ENCODE measurements around the gene CACNA2D3. TPM values are rescaled to one million over a fixed set of nuclear protein-coding genes. Genes with fewer than 3 reads are reported as not detected.
A peak's percentile ranks its signal among the peaks of the same experiment; 100 is the strongest.

Gene CACNA2D3
- polyA plus RNA-seq, 5 donors, result 1.1 to 2.2 (median 1.6) TPM

- DNase-seq, result no peak
Observed at GRCh38 chr3:54215521-54215920, 93.2 kb downstream of the CACNA2D3 start.

DNA sequence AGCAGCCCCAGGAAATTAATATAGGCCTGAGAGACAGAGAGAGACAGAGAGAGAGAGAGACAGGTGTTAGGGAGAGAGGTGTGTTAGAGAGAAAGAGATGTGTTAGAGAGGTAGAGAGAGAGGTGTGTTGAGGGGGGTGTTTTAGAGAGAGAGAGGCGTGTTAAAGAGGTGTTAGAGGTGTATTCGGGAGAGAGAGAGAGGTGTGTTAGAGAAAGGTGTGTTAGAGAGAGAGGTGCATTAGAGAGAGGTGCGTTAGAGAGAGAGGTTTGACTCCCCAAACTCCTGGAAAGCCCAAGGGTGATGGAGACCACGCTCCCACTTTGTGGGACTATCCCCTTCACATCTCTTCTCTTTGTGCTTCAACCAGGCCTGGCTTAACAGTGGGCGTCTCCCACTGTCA, 95.5 kb downstream of the CACNA2D3 start:
- DNase-seq, result no peak

- DNase-seq, result no peak
Observed at GRCh38 chr3:54222316-54222715, 100.0 kb downstream of the CACNA2D3 start.

DNA sequence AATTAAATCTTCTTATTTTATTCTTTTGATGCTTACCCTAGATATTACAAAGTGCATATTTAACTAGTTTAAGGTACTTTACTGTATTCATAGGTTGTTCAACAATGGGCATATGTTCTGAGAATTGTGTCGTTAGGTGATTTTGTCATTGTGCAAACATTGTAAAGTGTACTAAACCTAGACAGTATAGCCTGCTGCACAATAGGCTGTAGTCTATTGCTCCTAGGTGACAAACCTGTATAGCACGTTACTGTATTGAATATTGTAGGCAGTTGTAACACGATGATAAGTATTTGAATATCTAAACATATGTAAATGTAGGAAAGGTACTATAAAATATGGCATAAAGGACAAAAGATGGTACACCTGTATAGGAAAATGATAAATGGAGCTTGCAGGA, 100.7 kb downstream of the CACNA2D3 start:
- DNase-seq, result no peak

DNA sequence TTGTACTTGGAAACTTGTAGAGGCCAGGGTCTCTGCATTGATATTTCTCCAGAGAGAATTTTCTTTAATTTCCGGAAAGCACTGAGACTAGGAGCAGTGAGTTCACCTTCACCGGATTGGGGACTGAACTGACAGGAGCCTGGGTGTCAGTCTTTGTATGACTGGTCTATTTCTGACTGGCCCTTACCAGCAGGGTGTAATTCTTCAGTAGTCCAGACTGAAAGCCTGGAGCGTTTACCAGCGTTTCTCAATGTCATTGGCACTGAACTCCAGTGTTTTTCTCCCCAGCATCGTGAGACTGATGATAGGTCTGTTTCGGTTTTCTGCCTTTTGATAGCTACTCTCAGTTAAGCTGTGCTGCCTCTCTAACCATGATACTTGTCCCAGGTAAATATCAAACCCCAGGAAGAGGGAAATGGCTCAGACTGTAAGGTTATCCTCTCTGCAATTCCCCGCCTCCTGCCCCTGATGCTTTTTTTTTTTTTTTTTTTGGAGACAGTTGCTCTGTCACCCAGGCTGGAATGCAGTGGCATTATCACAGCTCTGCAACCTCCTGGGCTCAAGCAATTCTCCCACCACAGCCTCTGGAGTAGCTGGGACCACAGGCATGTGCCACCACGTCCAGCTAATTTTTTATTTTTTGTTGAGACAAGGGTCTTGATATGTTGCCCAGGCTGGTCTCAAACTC, 103.6 kb downstream of the CACNA2D3 start:
- DNase-seq, result no peak

DNA sequence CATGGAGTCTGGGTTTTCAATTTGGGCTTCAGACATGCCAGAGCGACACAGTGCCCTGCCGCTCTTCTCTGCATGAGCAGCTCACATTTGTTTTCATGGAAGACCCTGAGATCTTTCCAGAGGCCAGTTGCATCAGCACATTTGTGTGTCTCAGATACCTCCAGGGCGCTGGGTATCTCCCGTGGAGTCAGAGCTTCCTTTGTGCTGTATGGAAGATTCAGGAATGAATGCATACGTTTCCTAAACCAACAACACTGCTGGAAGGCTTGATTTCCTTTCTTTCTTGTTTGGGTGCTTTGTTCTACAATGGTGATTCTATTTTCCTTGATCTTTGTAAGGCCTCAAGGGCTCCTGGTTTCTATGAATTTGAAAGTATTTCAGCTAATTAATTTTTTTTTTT, 106.5 kb downstream of the CACNA2D3 start:
- DNase-seq, result no peak

GRCh38 chr3:54232618-54233017, 110.3 kb downstream of the CACNA2D3 start:
- DNase-seq, result no peak

- DNase-seq, result no peak
Observed at GRCh38 chr3:54235998-54236397, 113.6 kb downstream of the CACNA2D3 start.

DNA sequence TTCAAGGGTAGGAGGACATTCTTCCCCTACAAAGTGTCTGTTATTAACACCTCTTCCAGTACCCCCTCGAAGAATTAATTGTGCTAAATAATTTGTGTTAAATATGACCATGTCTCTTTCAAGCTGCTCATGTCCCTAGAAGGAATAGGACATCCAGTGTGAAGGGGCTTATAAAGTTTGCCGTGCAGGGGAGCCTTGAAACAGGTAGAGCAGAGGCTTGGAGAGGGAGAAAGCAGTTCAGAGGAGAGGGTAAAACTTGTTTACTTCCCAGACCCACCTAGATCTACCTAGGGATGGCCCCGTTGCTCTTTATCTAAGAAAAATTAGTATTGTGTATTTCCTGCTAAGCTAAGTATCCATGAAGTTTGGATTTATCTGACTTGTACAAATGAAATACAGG, 114.8 kb downstream of the CACNA2D3 start:
- DNase-seq, result no peak

- no peak for DNase-seq
Observed at GRCh38 chr3:54237788-54238502, 115.6 kb downstream of the CACNA2D3 start.

- no peak for DNase-seq
Observed at GRCh38 chr3:54240309-54240708, 118.0 kb downstream of the CACNA2D3 start.

DNA sequence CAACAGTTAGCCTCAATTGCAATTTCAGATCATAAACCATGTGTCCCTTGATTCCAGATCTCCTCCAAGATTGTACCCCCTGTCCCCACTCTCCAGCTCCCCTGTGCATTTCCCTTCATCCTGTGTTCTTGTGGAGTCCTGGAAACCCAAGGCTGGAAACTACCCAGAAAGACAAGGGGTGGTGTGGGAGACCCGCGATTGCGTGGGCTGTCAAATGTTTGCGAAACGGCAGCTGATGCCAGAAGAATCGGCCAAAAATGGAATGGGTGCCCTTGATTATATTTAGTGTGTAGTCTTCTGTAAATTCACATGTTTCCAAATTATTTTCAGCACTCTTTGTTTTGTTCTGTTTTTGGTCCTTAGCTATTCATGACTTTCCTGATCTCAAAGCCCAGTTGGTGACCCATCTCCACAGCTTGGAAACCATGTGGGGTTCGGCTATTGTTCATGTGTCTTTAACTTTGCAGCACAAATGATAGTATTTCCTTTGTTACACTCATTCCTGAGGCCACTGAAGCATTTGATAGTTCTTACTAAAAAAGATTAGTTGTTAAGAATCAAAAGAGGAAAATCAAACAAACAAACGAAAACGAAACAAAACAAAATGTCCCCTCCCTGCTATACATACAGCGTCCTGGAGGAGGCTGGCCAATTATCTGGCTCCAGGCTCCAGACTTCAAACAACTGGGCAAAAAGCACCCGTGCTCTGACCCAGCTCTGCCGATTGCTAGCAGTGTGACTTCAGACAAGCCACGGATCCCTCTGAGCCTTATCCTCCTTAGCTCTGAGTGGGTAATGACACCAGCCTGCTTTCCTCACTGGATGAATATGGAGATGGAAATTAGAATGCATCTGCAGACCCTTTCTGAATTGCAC, 120.9 kb downstream of the CACNA2D3 start:
- peak; percentile 19 to 29 for DNase-seq

DNA sequence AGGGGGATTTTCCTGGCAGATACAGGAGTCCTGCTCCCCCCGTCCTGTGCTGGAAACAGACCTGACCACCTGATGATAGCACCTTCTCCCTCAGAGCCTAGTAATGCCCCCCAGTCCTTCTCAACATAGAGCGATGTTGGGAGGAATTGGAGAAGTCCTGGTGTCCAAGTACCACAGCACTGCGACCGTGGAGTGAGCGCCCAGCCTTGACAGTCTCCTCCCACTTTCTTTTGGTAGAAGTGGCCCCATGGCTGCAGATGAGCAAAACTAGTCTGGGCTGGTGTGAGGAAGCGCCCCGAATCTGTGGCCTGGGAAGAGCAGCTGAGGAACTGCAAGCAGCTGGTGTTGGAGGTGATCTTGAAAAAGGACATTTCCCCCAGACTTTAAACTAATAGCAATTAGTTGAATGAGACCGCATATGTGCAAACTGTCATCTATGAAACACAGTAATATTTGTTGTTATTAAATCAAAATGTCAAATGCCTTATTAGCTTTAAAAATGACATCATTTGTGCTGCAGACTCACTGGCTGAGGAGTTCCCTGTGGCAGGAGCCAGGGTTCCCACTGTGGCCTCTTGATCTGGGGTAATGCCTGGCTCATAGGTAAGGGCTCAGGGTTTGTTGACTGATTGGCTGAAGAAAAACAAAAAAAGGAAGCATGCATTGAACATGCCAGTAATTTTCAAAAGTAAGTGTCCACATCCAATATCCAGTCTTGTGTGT, 121.8 kb downstream of the CACNA2D3 start:
- DNase-seq, result no peak

- DNase-seq, result no peak
Observed at GRCh38 chr3:54251705-54252104, 129.4 kb downstream of the CACNA2D3 start.

GRCh38 chr3:54257125-54257720, 134.9 kb downstream of the CACNA2D3 start:
- DNase-seq, result peak in 1 of 2 donors; percentile 13

GRCh38 chr3:54259636-54260035, 137.3 kb downstream of the CACNA2D3 start:
- DNase-seq, result peak; percentile 8 to 20

DNA sequence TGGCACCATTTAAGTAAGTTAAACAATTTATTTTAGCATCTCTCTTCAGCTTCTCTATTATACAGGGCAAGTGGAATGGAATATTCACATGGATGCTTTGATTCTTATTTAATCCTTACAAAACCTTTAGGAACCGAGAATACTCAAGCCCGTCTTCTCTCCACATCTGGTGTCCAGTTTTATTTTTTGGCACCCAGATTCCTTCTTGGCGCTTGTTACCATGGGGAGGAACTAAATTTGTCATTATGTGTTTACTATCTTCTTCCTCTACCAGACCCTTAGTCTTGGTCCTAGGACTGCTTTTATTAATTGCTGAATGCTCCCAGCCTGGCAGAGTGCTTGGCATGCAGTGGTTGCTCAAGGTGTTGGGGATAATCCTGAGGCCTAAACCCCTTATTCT, 138.8 kb downstream of the CACNA2D3 start:
- DNase-seq, result no peak

DNA sequence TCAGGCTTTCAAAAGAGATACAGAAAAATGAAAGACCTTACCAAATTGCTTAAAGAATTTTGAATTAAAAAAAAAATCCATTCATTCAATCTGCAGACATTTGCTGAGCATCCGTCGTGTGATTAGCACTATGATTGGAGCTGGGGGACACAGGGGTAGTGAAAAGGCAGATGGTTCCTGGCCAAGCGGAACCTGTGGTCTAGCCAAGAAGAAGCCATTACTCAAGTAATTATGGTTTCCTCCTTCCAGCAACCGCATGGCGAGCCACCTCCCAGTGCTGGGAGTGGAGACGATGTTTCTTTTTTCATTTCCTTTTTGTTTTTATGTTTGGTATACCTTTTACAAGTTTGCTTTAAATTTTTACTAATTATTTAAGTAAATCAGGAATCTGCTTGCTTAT, 140.2 kb downstream of the CACNA2D3 start:
- no peak for DNase-seq

GRCh38 chr3:54262946-54263345, 140.6 kb downstream of the CACNA2D3 start:
- DNase-seq, result no peak

- no peak for DNase-seq
Observed at GRCh38 chr3:54264050-54264449, 141.7 kb downstream of the CACNA2D3 start.

GRCh38 chr3:54270816-54271526, 148.6 kb downstream of the CACNA2D3 start:
- no peak for DNase-seq

Measured in right lung (tissue), 5 donors.